Measurements from ENCODE around the gene TWIST2. TPM values are rescaled to one million over a fixed set of nuclear protein-coding genes. Genes with fewer than 3 reads are reported as not detected.
A peak's percentile ranks its signal among the peaks of the same experiment; 100 is the strongest.

Gene TWIST2
- total RNA-seq, 1 experiment from 2014 or later: not detected

DNA sequence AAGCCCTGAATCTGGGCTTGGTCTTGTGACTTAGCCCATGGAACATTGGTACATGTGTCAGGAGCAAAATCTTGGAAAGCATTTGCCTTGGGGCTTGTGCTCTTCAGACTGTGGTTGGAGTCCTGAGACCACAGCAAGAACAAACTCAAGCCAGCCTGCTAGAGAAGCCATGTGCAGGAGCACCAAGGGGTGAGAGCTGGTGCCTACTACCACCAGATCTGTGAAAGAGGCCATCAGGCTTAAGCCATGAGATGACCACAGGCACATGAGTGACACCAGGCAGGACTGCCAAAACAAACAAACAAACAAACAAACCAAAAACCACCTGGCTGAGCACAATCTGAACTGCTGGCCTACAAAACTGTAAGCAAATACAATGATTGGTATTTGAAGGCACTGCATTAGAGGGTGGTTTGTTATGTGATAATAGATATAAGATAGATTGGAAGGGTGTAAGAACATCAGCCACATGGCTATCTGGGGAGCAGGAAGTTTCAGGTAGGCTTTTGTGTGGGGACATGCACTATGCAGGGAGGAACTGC is 9.0 kb upstream of the TWIST2 start:
- peaks cover 3% of the 10 kb centered on the region for H3K4me1 ChIP-seq (ENCODE audit: insufficient read depth, low read length, poor library complexity, severe bottlenecking)
- POLR2A ChIA-PET (ENCODE audit: low non-redundant PET): no interaction called here
- no peak for DNase-seq (ENCODE audit: low spot score)
- intact Hi-C loops (cut with micrococcal nuclease; ENCODE audit: unreplicated experiment): no loop called here
- no peak overlapping the region for H3K4me3 ChIP-seq (ENCODE audit: low read depth, low read length, poor library complexity, severe bottlenecking)
- H3K27ac ChIP-seq (ENCODE audit: low read depth, low read length, poor library complexity, severe bottlenecking): no peak overlapping the region
- H3K36me3 ChIP-seq (ENCODE audit: insufficient read depth, low read length, poor library complexity, severe bottlenecking): no peaks in the 10 kb centered on the region
- no peak for TF ChIP-seq CTCF (conservative IDR thresholded peaks at IDR 0.05; ENCODE audit: low read depth, low read length)
- no peak for TF ChIP-seq EZH2 (IDR thresholded peaks at IDR 0.05; ENCODE audit: borderline replicate concordance, low read depth, low read length, poor library complexity, severe bottlenecking)
- CTCF ChIA-PET: no interaction called here
- BruUV-seq (replicated peaks): no TSS peak
- H3K27me3 ChIP-seq (replicated peaks; ENCODE audit: insufficient read depth, low read depth, low read length, poor library complexity): peaks cover 22% of the 10 kb centered on the region
- H3K9me3 ChIP-seq (ENCODE audit: low read depth, low read length, poor library complexity, severe bottlenecking): no peaks in the 10 kb centered on the region

- H3K27me3 ChIP-seq (replicated peaks; ENCODE audit: insufficient read depth, low read depth, low read length, poor library complexity): peaks cover 23% of the 10 kb centered on the region
- ChIA-PET POLR2A (ENCODE audit: low non-redundant PET) (no interaction called here), CTCF (no interaction called here)
- no peak overlapping the region for H3K4me3 ChIP-seq (ENCODE audit: low read depth, low read length, poor library complexity, severe bottlenecking)
- intact Hi-C loops (cut with micrococcal nuclease; ENCODE audit: unreplicated experiment): no loop called here
- peaks cover 3% of the 10 kb centered on the region for H3K4me1 ChIP-seq (ENCODE audit: insufficient read depth, low read length, poor library complexity, severe bottlenecking)
- no peaks in the 10 kb centered on the region for H3K36me3 ChIP-seq (ENCODE audit: insufficient read depth, low read length, poor library complexity, severe bottlenecking)
- 0 out of 2 replicates have a peak, but pooled peaks have one; percentile 6 for TF ChIP-seq CTCF (conservative IDR thresholded peaks at IDR 0.05; ENCODE audit: low read depth, low read length)
- TF ChIP-seq EZH2 (IDR thresholded peaks at IDR 0.05; ENCODE audit: borderline replicate concordance, low read depth, low read length, poor library complexity, severe bottlenecking): no peak
- no peak for DNase-seq (ENCODE audit: low spot score)
- no peaks in the 10 kb centered on the region for H3K9me3 ChIP-seq (ENCODE audit: low read depth, low read length, poor library complexity, severe bottlenecking)
- no TSS peak for BruUV-seq (replicated peaks)
- H3K27ac ChIP-seq (ENCODE audit: low read depth, low read length, poor library complexity, severe bottlenecking): no peak overlapping the region
Measured at GRCh38 chr2:238839428-238839827, 8.5 kb upstream of the TWIST2 start.

- intact Hi-C loops (cut with micrococcal nuclease; ENCODE audit: unreplicated experiment): no loop called here
- CTCF ChIA-PET: no interaction called here
- no peak overlapping the region for H3K27ac ChIP-seq (ENCODE audit: low read depth, low read length, poor library complexity, severe bottlenecking)
- no peaks in the 10 kb centered on the region for H3K9me3 ChIP-seq (ENCODE audit: low read depth, low read length, poor library complexity, severe bottlenecking)
- peaks cover 3% of the 10 kb centered on the region for H3K4me1 ChIP-seq (ENCODE audit: insufficient read depth, low read length, poor library complexity, severe bottlenecking)
- peaks cover 34% of the 10 kb centered on the region for H3K27me3 ChIP-seq (replicated peaks; ENCODE audit: insufficient read depth, low read depth, low read length, poor library complexity)
- H3K36me3 ChIP-seq (ENCODE audit: insufficient read depth, low read length, poor library complexity, severe bottlenecking): no peaks in the 10 kb centered on the region
- POLR2A ChIA-PET (ENCODE audit: low non-redundant PET): no interaction called here
- TF ChIP-seq CTCF (conservative IDR thresholded peaks at IDR 0.05; ENCODE audit: low read depth, low read length) (no peak), EZH2 (IDR thresholded peaks at IDR 0.05; ENCODE audit: borderline replicate concordance, low read depth, low read length, poor library complexity, severe bottlenecking) (no peak)
- peak; percentile 54 for DNase-seq (ENCODE audit: low spot score)
- H3K4me3 ChIP-seq (ENCODE audit: low read depth, low read length, poor library complexity, severe bottlenecking): no peak overlapping the region
- no TSS peak for BruUV-seq (replicated peaks)
Measured at GRCh38 chr2:238841542-238842164, 6.2 kb upstream of the TWIST2 start.
